Panc1 (cell line): ENCODE results near the gene EHD4. TPM values are rescaled to one million over a fixed set of nuclear protein-coding genes. Genes with fewer than 3 reads are reported as not detected.

Experiments
- ATAC-seq: fragments of 200-7000 bp; cut with Tn5 transposase; 2 replicates; pipeline ENCODE4 v1.9.1; 2020; ENCODE audit warnings: mild to moderate bottlenecking, moderate library complexity
- BruUV-seq: library from RNA; stranded (reverse); fragments of 400-500 nt; replicated peaks from 2 replicates; lab custom pipeline; 2021; lab: Mats Ljungman, UMichigan
- CTCF ChIA-PET: fragments of 300-600 bp; sonication (Branson Sonifier 250); formaldehyde crosslinking; loops from one replicate; lab custom pipeline; 2022; ENCODE audit warnings: antibody characterized with exemption; lab: Charles Lee
- POLR2A ChIA-PET: fragments of 300-600 bp; sonication (Branson Sonifier 250); formaldehyde crosslinking; loops from one replicate; lab custom pipeline; 2022; ENCODE audit warnings: antibody characterized with exemption; lab: Charles Lee
- DNase-seq: peaks from one replicate; pipeline ENCODE4 v3.0.0-alpha.2; 2010; ENCODE audit warnings: low read depth, low spot score
- H3K27ac ChIP-seq: 2 replicates; pipeline ENCODE4 v1.5.1; 2011; ENCODE audit warnings: mild to moderate bottlenecking, low read length, inconsistent platforms
- H3K27me3 ChIP-seq: fragments of 200-500 bp; sonication (Bioruptor generic); 2 replicates; pipeline ENCODE4 v1.6.0; 2014; ENCODE audit warnings: low read length, inconsistent platforms; ENCODE audit not compliant: control insufficient read depth, insufficient read depth
- H3K36me3 ChIP-seq: fragments of 200-500 bp; sonication (Bioruptor generic); 2 replicates; pipeline ENCODE4 v1.5.1; 2014; ENCODE audit warnings: inconsistent platforms, mild to moderate bottlenecking, low read length, moderate library complexity; ENCODE audit not compliant: control insufficient read depth, insufficient read depth
- H3K4me1 ChIP-seq: 2 replicates; pipeline ENCODE4 v1.5.1; 2011; ENCODE audit warnings: inconsistent platforms, mild to moderate bottlenecking, low read length, moderate library complexity; ENCODE audit not compliant: control insufficient read depth, insufficient read depth
- H3K4me3 ChIP-seq, 2 experiments: 2 replicates each; pipeline ENCODE4 v1.5.1; 2011 to 2012; ENCODE audit warnings: low read depth in 2 of 2, low read length in 2 of 2, mild to moderate bottlenecking in 2 of 2, inconsistent platforms in 1 of 2, moderate library complexity in 1 of 2
- H3K9me3 ChIP-seq: fragments of 200-500 bp; sonication (Bioruptor generic); 2 replicates; pipeline ENCODE4 v1.5.1; 2014; ENCODE audit warnings: low read depth, mild to moderate bottlenecking, inconsistent platforms, low read length, moderate library complexity; ENCODE audit not compliant: control insufficient read depth, insufficient read depth
- POLR2AphosphoS5 ChIP-seq: IDR thresholded peaks from 2 replicates; pipeline ENCODE4 v1.6.1; 2012; ENCODE audit warnings: mild to moderate bottlenecking, low read depth, low read length, moderate library complexity
- SIN3A ChIP-seq: IDR thresholded peaks from 2 replicates; pipeline ENCODE4 v1.6.1; 2012; ENCODE audit warnings: low read depth, mild to moderate bottlenecking, low read length, moderate library complexity, borderline replicate concordance; ENCODE audit not compliant: insufficient read depth
- TCF7L2 ChIP-seq: IDR thresholded peaks from 2 replicates; pipeline ENCODE4 v1.6.1; 2011; ENCODE audit warnings: mild to moderate bottlenecking, low read depth, low read length, inconsistent platforms
- in situ Hi-C: cut with HindIII; loops from 2 replicates; pipeline ENCODE4 v1.10.0; 2016; ENCODE audit warnings: low sequenced_read_pairs, low pct_unique_long_range_greater_than_20kb
- intact Hi-C: fragments of 100-400 bp; cut with micrococcal nuclease; formaldehyde crosslinking; loops from one replicate; pipeline ENCODE4 v1.10.0; 2022; ENCODE audit not compliant: unreplicated experiment
- total RNA-seq: library from RNA; stranded (reverse); gene quantifications from one replicate; pipeline ENCODE4 v1.2.1, GENCODE V29; 2021; ENCODE audit not compliant: unreplicated experiment
- TF ChIP-seq, protein P1 (sequence below): fragments of 450-650 bp; IDR thresholded peaks from 2 replicates; pipeline ENCODE4 v1.5.1; 2017; ENCODE audit warnings: mild to moderate bottlenecking
- TF ChIP-seq, protein P2 (sequence below), 2 experiments: IDR thresholded peaks; 2 replicates each; pipeline ENCODE4 v1.6.1; 2011 to 2012; ENCODE audit warnings: low read depth in 2 of 2, control low read depth in 1 of 2, low read length in 1 of 2, mild to moderate bottlenecking in 1 of 2, moderate library complexity in 1 of 2; ENCODE audit not compliant: insufficient read depth in 1 of 2

The EHD4 gene
- total RNA-seq, 1 experiment from 2014 or later: 43.2 TPM

DNA sequence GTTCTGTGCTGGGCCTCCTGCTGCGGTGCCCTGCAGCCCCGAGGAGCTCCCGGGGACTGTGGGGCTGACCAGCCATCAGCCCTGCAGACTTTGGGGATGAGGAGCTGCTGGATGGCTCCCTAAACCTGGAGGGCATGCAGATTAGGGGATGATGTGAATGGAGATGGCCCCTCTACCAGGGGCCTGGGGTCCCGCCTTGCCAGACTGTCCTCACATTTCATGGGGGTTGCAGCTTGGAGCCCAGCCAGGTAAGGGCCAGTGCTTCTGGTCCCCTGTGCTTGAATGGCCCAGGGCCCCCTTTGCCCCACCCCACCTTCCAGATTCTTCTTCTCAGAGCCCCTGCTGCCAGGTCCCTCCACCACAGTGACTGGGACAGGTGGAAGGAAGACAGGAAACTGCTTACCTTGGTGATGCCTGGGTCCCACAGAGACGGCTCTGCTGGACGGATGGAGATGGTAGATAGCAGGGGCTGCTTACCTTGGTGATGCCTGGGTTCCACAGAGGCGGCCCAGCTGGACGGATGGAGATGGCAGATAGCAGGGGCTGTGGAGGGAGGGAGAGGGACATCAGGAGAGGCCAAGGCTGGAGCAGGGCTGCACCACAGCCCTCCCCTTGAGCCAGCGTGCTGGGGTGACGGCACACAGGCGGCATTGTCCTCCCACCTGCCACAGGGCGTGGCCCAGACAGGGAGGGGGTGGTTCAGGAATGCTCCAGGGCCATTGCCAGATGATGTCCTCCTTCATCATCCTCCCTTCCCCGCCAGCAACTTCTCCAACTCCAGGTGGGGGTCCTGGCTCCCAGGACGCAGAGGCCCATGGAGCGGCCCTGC lies 78.7 kb downstream of the EHD4 start, which contains the start of gene SPTBN5:
Gene SPTBN5 (minus strand): TSS at position 632 of the 829 bp plus-strand sequence. CDS start 556 bp downstream, at position 76.
- TF ChIP-seq SIN3A (no peak), TCF7L2 (no peak), POLR2AphosphoS5 (no peak)
- TF ChIP-seq, protein P1, sequence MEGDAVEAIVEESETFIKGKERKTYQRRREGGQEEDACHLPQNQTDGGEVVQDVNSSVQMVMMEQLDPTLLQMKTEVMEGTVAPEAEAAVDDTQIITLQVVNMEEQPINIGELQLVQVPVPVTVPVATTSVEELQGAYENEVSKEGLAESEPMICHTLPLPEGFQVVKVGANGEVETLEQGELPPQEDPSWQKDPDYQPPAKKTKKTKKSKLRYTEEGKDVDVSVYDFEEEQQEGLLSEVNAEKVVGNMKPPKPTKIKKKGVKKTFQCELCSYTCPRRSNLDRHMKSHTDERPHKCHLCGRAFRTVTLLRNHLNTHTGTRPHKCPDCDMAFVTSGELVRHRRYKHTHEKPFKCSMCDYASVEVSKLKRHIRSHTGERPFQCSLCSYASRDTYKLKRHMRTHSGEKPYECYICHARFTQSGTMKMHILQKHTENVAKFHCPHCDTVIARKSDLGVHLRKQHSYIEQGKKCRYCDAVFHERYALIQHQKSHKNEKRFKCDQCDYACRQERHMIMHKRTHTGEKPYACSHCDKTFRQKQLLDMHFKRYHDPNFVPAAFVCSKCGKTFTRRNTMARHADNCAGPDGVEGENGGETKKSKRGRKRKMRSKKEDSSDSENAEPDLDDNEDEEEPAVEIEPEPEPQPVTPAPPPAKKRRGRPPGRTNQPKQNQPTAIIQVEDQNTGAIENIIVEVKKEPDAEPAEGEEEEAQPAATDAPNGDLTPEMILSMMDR: no peak
- TF ChIP-seq, protein P2, sequence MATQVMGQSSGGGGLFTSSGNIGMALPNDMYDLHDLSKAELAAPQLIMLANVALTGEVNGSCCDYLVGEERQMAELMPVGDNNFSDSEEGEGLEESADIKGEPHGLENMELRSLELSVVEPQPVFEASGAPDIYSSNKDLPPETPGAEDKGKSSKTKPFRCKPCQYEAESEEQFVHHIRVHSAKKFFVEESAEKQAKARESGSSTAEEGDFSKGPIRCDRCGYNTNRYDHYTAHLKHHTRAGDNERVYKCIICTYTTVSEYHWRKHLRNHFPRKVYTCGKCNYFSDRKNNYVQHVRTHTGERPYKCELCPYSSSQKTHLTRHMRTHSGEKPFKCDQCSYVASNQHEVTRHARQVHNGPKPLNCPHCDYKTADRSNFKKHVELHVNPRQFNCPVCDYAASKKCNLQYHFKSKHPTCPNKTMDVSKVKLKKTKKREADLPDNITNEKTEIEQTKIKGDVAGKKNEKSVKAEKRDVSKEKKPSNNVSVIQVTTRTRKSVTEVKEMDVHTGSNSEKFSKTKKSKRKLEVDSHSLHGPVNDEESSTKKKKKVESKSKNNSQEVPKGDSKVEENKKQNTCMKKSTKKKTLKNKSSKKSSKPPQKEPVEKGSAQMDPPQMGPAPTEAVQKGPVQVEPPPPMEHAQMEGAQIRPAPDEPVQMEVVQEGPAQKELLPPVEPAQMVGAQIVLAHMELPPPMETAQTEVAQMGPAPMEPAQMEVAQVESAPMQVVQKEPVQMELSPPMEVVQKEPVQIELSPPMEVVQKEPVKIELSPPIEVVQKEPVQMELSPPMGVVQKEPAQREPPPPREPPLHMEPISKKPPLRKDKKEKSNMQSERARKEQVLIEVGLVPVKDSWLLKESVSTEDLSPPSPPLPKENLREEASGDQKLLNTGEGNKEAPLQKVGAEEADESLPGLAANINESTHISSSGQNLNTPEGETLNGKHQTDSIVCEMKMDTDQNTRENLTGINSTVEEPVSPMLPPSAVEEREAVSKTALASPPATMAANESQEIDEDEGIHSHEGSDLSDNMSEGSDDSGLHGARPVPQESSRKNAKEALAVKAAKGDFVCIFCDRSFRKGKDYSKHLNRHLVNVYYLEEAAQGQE (IDR thresholded peaks at IDR 0.05; ENCODE audit: insufficient read depth in 1 of 2, low read depth in 2 of 2, low read length in 1 of 2): no peak
- in situ Hi-C loops (no loop called here), intact Hi-C loops (no loop called here)
- BruUV-seq: no TSS peak
- H3K36me3 ChIP-seq: no peaks in the 10 kb centered on the region; the same call in 1 of the 2 replicates
- no peak for DNase-seq
- ChIA-PET CTCF (interaction anchor here (0.5 to 1.0 kb wide), 2 partner anchors 11 to 200 kb away, joined by 3 to 6 read pairs; no protein-coding TSS in a partner anchor), POLR2A (no interaction called here)
- H3K4me3 ChIP-seq: no peak within 1 kb of the TSS
- ATAC-seq: no peak
- peak within 1 kb of the TSS; percentile 54; the same call in 1 of the 2 replicates for H3K27ac ChIP-seq
- H3K27me3 ChIP-seq: no peaks in the 10 kb centered on the region
- peaks cover 10% of the 10 kb centered on the region for H3K4me1 ChIP-seq
- no peaks in the 10 kb centered on the region for H3K9me3 ChIP-seq

DNA sequence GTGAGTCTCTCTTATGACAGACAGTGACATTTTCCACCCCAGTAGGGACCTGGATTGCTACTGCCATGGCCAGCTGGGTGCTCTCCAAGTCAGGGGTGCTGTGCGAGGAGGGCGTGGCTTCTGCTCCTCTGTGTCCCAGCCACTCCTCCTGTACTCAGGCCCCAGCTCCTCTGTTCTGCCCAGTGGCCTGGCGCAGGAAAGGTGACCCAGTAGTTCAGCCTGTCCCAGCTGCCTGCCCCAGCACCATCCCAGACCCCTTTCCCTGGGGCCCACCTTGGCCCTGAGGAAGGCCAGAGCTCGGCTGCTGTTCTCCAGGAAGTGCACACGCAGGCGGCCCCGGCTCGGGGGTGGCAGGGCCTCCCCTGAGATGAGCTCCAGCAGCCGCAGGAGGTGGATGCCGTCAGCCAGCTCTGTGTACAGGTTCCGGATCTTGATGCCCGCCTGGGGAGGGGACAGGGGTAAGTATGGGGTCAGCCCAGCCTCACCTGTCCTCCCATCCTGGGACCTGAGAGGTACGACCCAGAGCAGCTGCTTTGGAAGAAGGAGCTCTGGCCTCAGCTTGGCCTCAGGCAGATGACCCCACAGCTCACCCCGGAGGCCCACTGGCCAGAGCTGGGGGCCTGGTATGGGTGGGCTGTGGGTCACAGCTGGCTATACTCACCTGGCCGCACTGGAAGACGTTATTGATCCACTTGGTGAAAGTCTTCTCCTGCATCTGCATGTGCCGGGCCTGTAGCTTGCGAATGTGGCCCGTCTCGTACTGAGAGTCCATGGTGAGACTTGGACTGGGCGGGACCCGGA lies 79.5 kb downstream of the EHD4 start:
- ATAC-seq (no peak), DNase-seq (no peak)
- Histone ChIP-seq H3K4me1 (peaks cover 10% of the 10 kb centered on the region), H3K27ac (no peak overlapping the region), H3K27me3 (no peaks in the 10 kb centered on the region), H3K4me3 (no peak overlapping the region), H3K36me3 (no peaks in the 10 kb centered on the region; the same call in 1 of the 2 replicates), H3K9me3 (no peaks in the 10 kb centered on the region)
- BruUV-seq: no TSS peak
- TF ChIP-seq POLR2AphosphoS5 (no peak), SIN3A (no peak), TCF7L2 (no peak)
- TF ChIP-seq, protein P1: no peak
- TF ChIP-seq, protein P2 (IDR thresholded peaks at IDR 0.05; ENCODE audit: insufficient read depth in 1 of 2, low read depth in 2 of 2, low read length in 1 of 2): no peak
- intact Hi-C loops (no loop called here), in situ Hi-C loops (no loop called here)
- POLR2A ChIA-PET: no interaction called here
- CTCF ChIA-PET: interaction anchor here (1.0 kb wide), 1 partner anchor 12 kb away, joined by 3 read pairs; no protein-coding TSS in a partner anchor
